B cell (primary cell): ENCODE measurements around the gene ZNF385D.

Experiments
- EZH2 ChIP-seq: IDR thresholded peaks from 2 replicates; pipeline ENCODE4 v1.6.1; 2012; ENCODE audit warnings: borderline replicate concordance, low read depth, mild to moderate bottlenecking, moderate library complexity, low read length; ENCODE audit not compliant: insufficient read depth, poor library complexity, severe bottlenecking
- TF ChIP-seq, protein P1 (sequence below): fragments of 200-600 bp; IDR thresholded peaks from one replicate; pipeline ENCODE4 v1.8.0; 2022; ENCODE audit warnings: antibody characterized with exemption, mild to moderate bottlenecking

DNA sequence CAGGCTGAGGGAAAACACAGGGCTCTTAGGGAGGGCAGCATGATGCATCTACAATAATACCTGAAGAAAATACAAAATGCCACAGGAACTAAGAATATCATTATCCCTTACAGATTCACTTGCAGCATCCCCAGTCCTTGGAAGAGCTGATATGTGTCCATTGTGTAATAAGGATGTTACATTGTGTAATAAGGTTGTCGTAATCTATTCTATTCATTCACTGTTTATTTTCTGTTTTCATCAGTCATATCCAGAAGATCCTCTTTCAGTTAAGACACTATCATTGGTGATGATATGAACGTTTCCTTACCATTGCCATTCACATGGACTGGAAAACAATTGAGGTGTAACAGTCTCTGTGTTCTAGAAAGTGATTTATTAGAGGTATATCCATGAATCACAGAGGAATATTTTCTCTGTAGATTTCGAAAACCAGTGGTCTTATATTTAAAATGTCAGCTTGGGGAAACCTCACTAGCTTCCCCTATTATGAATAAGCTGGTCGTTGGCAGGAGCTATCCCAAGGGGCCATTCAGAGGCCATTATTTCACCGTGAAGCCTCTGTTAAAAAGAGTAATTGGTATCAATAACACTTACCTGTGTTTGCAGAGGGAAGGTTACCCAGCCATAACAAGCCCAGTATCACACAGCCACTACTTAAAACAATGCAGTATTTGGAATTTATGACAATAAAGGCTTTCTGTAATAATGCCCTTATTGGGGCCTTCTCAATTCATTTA lies 241.1 kb downstream of the ZNF385D start:
- TF ChIP-seq, protein P1, sequence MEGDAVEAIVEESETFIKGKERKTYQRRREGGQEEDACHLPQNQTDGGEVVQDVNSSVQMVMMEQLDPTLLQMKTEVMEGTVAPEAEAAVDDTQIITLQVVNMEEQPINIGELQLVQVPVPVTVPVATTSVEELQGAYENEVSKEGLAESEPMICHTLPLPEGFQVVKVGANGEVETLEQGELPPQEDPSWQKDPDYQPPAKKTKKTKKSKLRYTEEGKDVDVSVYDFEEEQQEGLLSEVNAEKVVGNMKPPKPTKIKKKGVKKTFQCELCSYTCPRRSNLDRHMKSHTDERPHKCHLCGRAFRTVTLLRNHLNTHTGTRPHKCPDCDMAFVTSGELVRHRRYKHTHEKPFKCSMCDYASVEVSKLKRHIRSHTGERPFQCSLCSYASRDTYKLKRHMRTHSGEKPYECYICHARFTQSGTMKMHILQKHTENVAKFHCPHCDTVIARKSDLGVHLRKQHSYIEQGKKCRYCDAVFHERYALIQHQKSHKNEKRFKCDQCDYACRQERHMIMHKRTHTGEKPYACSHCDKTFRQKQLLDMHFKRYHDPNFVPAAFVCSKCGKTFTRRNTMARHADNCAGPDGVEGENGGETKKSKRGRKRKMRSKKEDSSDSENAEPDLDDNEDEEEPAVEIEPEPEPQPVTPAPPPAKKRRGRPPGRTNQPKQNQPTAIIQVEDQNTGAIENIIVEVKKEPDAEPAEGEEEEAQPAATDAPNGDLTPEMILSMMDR = no peak
- TF ChIP-seq EZH2 = no peak
